DND-41 (cell line): Measurements from ENCODE around the gene NRXN3.

Experiments used
- CTCF ChIP-seq: IDR thresholded peaks from 2 replicates; pipeline ENCODE4 v1.5.1; 2012; ENCODE audit warnings: borderline replicate concordance, low read length, moderate library complexity, mild to moderate bottlenecking; ENCODE audit not compliant: poor library complexity, severe bottlenecking; ENCODE audit errors: extremely low read depth
- EZH2 ChIP-seq: IDR thresholded peaks from 3 replicates; pipeline ENCODE4 v1.6.1; 2012; ENCODE audit warnings: borderline replicate concordance, low read depth, mild to moderate bottlenecking, moderate library complexity, low read length, inconsistent platforms; ENCODE audit not compliant: severe bottlenecking

DNA sequence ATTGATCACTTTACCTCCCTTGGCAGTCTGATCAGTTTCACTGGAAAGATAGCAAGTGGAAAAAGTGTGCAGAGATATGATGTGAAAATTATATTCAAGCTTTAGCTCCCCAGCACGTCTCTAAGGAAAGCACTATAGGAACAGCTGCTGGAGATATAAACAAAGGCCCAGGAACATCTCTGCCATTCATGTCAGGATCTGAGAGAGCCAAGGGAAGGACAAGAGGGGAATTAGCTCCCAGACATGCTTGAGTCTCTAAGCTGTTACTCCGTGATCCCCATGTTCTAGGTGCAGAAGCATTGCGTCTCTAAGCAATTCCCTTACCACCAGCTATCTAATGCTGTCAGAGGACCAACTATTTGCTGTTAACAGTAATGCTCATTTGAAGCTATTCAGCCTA is 1341.0 kb downstream of the NRXN3 start:
- TF ChIP-seq CTCF (no peak), EZH2 (no peak)
